ENCODE data around the gene RING1.

RING1 gene

DNA sequence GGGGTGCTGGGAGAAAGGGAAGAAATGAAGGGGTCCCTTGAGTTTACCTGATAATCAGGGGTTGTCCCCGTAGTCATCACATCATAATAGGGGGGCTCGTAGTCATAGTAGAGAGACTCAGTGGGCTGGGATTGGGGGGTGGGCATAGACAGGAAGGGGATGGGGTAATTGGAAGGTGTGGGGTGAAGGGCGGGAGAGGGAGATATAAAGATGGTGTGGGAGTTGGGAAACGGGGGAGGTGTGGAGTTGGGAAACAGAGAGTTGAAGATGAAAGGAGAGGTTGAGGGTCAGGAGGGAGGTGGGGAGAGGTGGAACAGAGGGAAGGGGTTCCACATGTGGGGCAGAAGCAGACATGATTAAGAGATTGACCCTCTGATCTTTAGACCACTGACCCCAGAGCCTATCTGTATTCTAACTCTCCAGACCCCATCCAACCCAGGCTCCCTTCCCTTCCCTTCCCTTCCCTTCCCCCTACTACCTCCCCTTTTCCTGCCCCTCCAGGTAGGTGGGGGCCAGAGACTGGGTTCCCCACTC, 22.6 kb upstream of the RING1 start:
- Histone ChIP-seq H3K27ac (ENCODE audit: low read depth, low read length, poor library complexity, severe bottlenecking) (no peak overlapping the region), H3K4me2 (ENCODE audit: low read length) (no peak overlapping the region), H4K20me1 (ENCODE audit: insufficient read depth, low read length) (no peaks in the 10 kb centered on the region), H3K4me1 (ENCODE audit: insufficient read depth, low read length, severe bottlenecking) (peaks cover 8% of the 10 kb centered on the region), H2AFZ (ENCODE audit: low read length) (no peak overlapping the region), H3K27me3 (ENCODE audit: insufficient read depth, low read length) (no peaks in the 10 kb centered on the region; the same call in none of the 2 replicates), H3K4me3 (ENCODE audit: low read depth, low read length, poor library complexity, severe bottlenecking) (no peak overlapping the region), H3K9me2 (ENCODE audit: low read depth, low read length) (no peaks in the 10 kb centered on the region), H3F3A (ENCODE audit: insufficient read depth, low read length) (no peaks in the 10 kb centered on the region), H3K9me3 (ENCODE audit: low read length) (no peaks in the 10 kb centered on the region), H3K9ac (ENCODE audit: low read length) (no peak overlapping the region), H3K36me3 (ENCODE audit: insufficient read depth, low read length) (no peaks in the 10 kb centered on the region), H3K79me2 (ENCODE audit: insufficient read depth, low read length) (no peaks in the 10 kb centered on the region)
- TF ChIP-seq EZH2 (IDR thresholded peaks at IDR 0.05; ENCODE audit: borderline replicate concordance, low read length), result no peak
- TF ChIP-seq, protein P1, sequence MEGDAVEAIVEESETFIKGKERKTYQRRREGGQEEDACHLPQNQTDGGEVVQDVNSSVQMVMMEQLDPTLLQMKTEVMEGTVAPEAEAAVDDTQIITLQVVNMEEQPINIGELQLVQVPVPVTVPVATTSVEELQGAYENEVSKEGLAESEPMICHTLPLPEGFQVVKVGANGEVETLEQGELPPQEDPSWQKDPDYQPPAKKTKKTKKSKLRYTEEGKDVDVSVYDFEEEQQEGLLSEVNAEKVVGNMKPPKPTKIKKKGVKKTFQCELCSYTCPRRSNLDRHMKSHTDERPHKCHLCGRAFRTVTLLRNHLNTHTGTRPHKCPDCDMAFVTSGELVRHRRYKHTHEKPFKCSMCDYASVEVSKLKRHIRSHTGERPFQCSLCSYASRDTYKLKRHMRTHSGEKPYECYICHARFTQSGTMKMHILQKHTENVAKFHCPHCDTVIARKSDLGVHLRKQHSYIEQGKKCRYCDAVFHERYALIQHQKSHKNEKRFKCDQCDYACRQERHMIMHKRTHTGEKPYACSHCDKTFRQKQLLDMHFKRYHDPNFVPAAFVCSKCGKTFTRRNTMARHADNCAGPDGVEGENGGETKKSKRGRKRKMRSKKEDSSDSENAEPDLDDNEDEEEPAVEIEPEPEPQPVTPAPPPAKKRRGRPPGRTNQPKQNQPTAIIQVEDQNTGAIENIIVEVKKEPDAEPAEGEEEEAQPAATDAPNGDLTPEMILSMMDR (IDR thresholded peaks at IDR 0.05; ENCODE audit: low read length), result no peak

DNA sequence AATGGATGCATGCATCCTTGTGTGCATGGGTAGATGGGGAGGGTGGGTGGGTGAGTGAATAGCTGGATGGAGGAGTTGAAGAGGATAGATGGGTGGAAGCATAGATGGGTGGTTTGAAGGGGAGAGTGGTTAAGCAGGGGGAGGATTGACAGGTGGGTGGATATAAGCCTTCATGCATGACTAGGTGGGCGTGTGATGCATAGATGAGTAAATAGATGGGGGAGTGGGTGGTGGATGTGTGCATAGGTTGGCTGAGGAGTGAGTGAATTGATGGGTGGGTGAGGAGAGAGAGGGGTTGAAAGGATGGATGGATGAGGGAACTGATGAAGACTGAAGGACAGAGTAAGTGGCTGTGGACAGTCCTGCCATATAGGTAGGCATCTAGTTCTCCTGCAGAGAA, 20.5 kb upstream of the RING1 start:
- Histone ChIP-seq H3K79me2 (ENCODE audit: insufficient read depth, low read length) (no peaks in the 10 kb centered on the region), H3K9me3 (ENCODE audit: low read length) (no peaks in the 10 kb centered on the region), H3K4me3 (ENCODE audit: low read depth, low read length, poor library complexity, severe bottlenecking) (no peak overlapping the region), H2AFZ (ENCODE audit: low read length) (no peak overlapping the region), H3K4me2 (ENCODE audit: low read length) (no peak overlapping the region), H3F3A (ENCODE audit: insufficient read depth, low read length) (no peaks in the 10 kb centered on the region), H3K9me2 (ENCODE audit: low read depth, low read length) (no peaks in the 10 kb centered on the region), H3K27me3 (ENCODE audit: insufficient read depth, low read length) (peaks cover 12% of the 10 kb centered on the region), H3K36me3 (ENCODE audit: insufficient read depth, low read length) (no peaks in the 10 kb centered on the region), H3K9ac (ENCODE audit: low read length) (no peak overlapping the region), H4K20me1 (ENCODE audit: insufficient read depth, low read length) (no peaks in the 10 kb centered on the region), H3K4me1 (ENCODE audit: insufficient read depth, low read length, severe bottlenecking) (peaks cover 12% of the 10 kb centered on the region), H3K27ac (ENCODE audit: low read depth, low read length, poor library complexity, severe bottlenecking) (no peak overlapping the region)
- TF ChIP-seq, protein P1 (IDR thresholded peaks at IDR 0.05; ENCODE audit: low read length), result no peak
- TF ChIP-seq EZH2 (IDR thresholded peaks at IDR 0.05; ENCODE audit: borderline replicate concordance, low read length), result no peak

DNA sequence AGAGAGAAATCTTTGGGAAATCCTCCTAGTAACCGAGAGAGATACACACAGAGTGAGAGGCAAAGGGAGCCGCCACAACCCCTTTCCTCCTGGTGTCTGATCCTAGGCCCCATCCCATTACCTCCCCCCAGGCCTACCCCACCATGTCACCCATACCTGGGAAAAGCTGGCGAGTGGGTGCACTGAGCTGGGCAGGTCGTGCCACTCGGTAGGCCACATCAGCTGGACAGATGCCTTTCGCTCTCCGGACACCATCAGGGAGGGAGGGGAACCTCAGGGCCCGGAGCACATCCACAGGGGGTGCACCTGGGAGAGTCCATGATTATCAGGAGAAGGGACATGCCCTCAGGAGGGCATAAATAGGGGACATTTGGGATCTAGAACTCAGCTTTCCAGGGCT, 19.1 kb upstream of the RING1 start:
- Histone ChIP-seq H3K9me3 (ENCODE audit: low read length) (no peaks in the 10 kb centered on the region), H3K9ac (ENCODE audit: low read length) (no peak overlapping the region), H3K27me3 (ENCODE audit: insufficient read depth, low read length) (peaks cover 13% of the 10 kb centered on the region), H3K36me3 (ENCODE audit: insufficient read depth, low read length) (peaks cover 8% of the 10 kb centered on the region), H3K79me2 (ENCODE audit: insufficient read depth, low read length) (no peaks in the 10 kb centered on the region), H3K4me3 (ENCODE audit: low read depth, low read length, poor library complexity, severe bottlenecking) (no peak overlapping the region), H3F3A (ENCODE audit: insufficient read depth, low read length) (no peaks in the 10 kb centered on the region), H3K4me2 (ENCODE audit: low read length) (no peak overlapping the region), H3K4me1 (ENCODE audit: insufficient read depth, low read length, severe bottlenecking) (peaks cover 10% of the 10 kb centered on the region), H4K20me1 (ENCODE audit: insufficient read depth, low read length) (no peaks in the 10 kb centered on the region), H2AFZ (ENCODE audit: low read length) (no peak overlapping the region), H3K27ac (ENCODE audit: low read depth, low read length, poor library complexity, severe bottlenecking) (no peak overlapping the region), H3K9me2 (ENCODE audit: low read depth, low read length) (no peaks in the 10 kb centered on the region)
- TF ChIP-seq, protein P1 (IDR thresholded peaks at IDR 0.05; ENCODE audit: low read length), result no peak
- no peak for TF ChIP-seq EZH2 (IDR thresholded peaks at IDR 0.05; ENCODE audit: borderline replicate concordance, low read length)
